ENCODE data around the gene CCDC184.
"Not testable (repeated sequence)": the region's sequence is repeated elsewhere in the genome, so short reads cannot be mapped to it uniquely, and the experiment has no call there.

The CCDC184 gene

DNA sequence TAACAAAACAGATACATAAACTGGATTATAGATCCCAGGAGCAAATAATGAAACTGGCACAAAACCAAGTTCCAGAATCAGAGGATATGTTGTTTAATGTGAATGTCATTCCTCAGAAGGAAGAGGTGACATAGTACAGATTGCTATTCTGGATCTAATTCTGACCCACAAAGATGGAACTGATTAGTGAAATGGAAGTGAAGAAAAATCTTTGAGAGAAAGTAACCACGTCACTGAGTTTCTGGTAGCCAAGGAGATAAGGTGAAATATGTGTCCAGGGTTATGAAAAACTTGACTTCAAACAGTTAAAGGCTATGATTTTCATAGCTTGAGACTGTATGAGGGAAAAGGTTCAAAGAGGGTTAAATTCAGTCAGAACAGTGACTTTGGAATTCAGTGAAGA is 11.4 kb downstream of the CCDC184 start:
- no peaks in the 10 kb centered on the region for H3K36me3 ChIP-seq (ENCODE audit: insufficient read depth, low read length)
- H3K4me1 ChIP-seq (ENCODE audit: control insufficient read depth, insufficient read depth, low read length), result peaks cover 9% of the 10 kb centered on the region
- no peaks in the 10 kb centered on the region for H3K9me3 ChIP-seq (replicated peaks; ENCODE audit: low read length)
- H3K9ac ChIP-seq (ENCODE audit: low read depth, low read length), result no peak overlapping the region
- H3K4me2 ChIP-seq (ENCODE audit: low read length), result no peak overlapping the region
- H3K4me3 ChIP-seq (ENCODE audit: low read length), result no peak overlapping the region
- H3K27me3 ChIP-seq (ENCODE audit: control insufficient read depth, insufficient read depth, low read length), result peaks cover 48% of the 10 kb centered on the region

DNA sequence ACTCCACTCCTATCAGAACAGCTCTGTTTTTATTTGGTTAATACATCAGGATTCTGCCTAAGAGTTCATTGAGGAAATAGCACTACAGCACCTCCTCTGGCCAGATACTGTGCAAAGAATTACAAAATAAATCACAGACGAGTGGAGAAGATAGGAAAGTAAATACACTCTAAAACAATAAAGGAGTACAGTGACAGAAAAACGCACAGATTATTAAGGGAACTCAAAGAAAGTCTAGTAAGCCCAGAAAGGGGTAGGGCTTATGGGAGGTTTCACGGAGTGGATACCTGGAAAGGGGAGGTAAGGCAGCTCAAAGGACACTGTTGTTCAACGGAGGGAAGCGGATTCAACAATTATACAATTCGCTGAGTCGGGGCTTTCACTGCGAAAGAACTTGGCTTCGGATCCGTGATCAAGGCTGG is 14.1 kb downstream of the CCDC184 start:
- no peaks in the 10 kb centered on the region for H3K9me3 ChIP-seq (replicated peaks; ENCODE audit: low read length)
- peak overlapping the region; percentile 94 for H3K4me2 ChIP-seq (ENCODE audit: low read length)
- peaks cover 23% of the 10 kb centered on the region for H3K27me3 ChIP-seq (ENCODE audit: control insufficient read depth, insufficient read depth, low read length)
- no peaks in the 10 kb centered on the region for H3K36me3 ChIP-seq (ENCODE audit: insufficient read depth, low read length)
- peaks cover 9% of the 10 kb centered on the region for H3K4me1 ChIP-seq (ENCODE audit: control insufficient read depth, insufficient read depth, low read length)
- H3K4me3 ChIP-seq (ENCODE audit: low read length), result peak overlapping the region; percentile 76
- peak overlapping the region; percentile 79 for H3K9ac ChIP-seq (ENCODE audit: low read depth, low read length)

DNA sequence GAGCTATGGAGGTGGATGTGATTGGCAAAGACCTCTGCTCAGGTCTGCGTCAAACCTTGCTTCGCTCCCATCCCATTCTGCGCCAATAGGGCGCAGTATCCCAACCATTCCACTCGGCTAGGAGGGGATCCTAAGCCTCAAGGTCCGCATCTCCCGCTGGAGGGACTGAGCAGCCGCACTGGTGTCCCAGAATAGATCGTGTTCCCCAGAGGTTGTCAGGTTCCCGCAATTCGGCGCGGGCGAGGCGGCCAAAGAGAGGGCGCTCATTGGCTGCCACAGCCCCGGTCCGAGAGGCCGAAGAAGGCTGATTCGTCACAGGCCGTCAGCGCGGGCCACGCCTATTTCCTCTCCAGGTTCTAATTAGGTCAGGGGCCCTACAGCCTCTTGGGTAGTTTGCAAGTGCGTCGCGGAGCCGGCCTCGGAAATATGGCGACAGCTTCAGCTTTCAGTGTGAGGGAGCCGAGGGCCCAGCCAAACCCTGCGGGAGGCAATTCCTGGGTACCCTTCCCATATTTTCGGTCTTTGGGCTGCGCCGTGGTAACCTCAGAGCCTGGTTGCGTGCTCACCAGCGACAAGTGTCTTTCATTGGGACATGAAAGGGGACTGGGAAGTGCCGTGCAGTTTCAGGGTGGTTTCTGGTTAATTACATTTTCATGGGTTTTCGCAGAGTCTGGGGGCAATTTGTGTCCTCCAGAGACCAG is 14.7 kb downstream of the CCDC184 start:
- peaks cover 21% of the 10 kb centered on the region for H3K27me3 ChIP-seq (ENCODE audit: control insufficient read depth, insufficient read depth, low read length)
- no peaks in the 10 kb centered on the region for H3K9me3 ChIP-seq (replicated peaks; ENCODE audit: low read length)
- peak overlapping the region; percentile 79 for H3K9ac ChIP-seq (ENCODE audit: low read depth, low read length)
- peak overlapping the region; percentile 94 for H3K4me2 ChIP-seq (ENCODE audit: low read length)
- no peaks in the 10 kb centered on the region for H3K36me3 ChIP-seq (ENCODE audit: insufficient read depth, low read length)
- H3K4me1 ChIP-seq (ENCODE audit: control insufficient read depth, insufficient read depth, low read length), result peaks cover 9% of the 10 kb centered on the region
- H3K4me3 ChIP-seq (ENCODE audit: low read length), result peak overlapping the region; percentile 76

DNA sequence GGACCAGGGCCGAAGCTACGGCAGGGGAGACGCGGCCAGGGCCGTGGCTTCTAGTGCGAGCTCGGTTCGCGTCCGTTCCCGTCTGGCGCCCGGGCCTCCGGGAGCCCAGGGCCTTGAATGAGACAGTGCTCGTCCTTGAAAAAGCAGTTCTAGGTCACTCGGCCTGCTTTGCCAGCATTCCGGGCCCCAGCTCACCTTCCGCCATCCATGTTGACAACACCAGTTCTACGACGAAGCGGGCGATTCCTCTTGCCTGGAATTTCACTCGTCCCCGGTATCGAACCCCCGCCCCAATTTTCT is 15.2 kb downstream of the CCDC184 start:
- H3K27me3 ChIP-seq (ENCODE audit: control insufficient read depth, insufficient read depth, low read length), result peaks cover 16% of the 10 kb centered on the region

DNA sequence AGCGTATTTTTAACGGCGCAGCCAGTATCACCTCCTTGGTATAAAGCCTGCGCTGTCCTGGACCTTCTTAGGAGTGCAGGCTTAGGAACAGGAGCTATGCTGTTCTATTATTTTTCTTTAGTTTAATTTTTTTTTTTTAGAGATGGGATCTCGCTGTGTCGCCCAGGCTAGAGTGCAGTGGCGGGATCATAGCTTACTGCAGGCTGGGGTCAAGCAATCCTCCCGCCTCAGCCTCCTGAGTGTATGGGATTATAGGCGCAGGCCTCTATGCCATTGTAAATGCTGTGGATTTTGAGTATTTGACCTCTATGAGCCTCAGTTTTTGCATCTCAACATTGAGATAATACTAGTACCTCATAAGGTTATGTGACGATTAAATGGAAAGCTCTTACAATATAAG is 15.5 kb downstream of the CCDC184 start:
- Histone ChIP-seq H3K4me3 (ENCODE audit: low read length) (peak overlapping the region; percentile 76), H3K4me1 (ENCODE audit: control insufficient read depth, insufficient read depth, low read length) (peaks cover 9% of the 10 kb centered on the region), H3K4me2 (ENCODE audit: low read length) (peak overlapping the region; percentile 94), H3K27me3 (ENCODE audit: control insufficient read depth, insufficient read depth, low read length) (peaks cover 13% of the 10 kb centered on the region), H3K9me3 (replicated peaks; ENCODE audit: low read length) (no peaks in the 10 kb centered on the region), H3K36me3 (ENCODE audit: insufficient read depth, low read length) (no peaks in the 10 kb centered on the region), H3K9ac (ENCODE audit: low read depth, low read length) (peak overlapping the region; percentile 79)

More for the DNA sequence above, 15.2 kb downstream of the CCDC184 start:
- peak overlapping the region; percentile 94 for H3K4me2 ChIP-seq (ENCODE audit: low read length)
- peak overlapping the region; percentile 76 for H3K4me3 ChIP-seq (ENCODE audit: low read length)
- H3K36me3 ChIP-seq (ENCODE audit: insufficient read depth, low read length), result no peaks in the 10 kb centered on the region
- peaks cover 9% of the 10 kb centered on the region for H3K4me1 ChIP-seq (ENCODE audit: control insufficient read depth, insufficient read depth, low read length)
- H3K9ac ChIP-seq (ENCODE audit: low read depth, low read length), result peak overlapping the region; percentile 79
- H3K9me3 ChIP-seq (replicated peaks; ENCODE audit: low read length), result no peaks in the 10 kb centered on the region

DNA sequence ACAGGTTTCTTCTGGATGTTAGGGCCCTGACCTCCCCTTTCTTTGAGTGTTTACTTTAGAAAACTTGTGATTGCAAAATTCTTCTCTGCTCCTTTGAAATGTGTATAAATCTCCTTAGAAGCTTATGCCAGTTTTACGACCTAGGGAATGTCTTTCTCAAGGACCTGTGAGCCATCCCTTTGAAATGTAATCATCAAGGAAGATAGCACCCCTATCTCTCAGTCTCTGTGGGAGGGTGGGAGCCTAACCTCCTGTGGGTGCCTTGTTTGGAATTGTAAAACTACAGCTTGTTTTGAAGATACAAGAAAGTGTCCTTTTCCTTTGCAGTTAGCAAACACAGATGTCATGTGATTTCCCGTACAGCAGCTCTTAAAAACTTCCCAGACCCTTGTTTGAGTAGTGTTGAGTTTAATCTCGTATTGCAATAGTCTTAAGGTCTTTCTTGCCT is 16.4 kb downstream of the CCDC184 start:
- H3K9ac ChIP-seq (ENCODE audit: low read depth, low read length), result no peak overlapping the region

DNA sequence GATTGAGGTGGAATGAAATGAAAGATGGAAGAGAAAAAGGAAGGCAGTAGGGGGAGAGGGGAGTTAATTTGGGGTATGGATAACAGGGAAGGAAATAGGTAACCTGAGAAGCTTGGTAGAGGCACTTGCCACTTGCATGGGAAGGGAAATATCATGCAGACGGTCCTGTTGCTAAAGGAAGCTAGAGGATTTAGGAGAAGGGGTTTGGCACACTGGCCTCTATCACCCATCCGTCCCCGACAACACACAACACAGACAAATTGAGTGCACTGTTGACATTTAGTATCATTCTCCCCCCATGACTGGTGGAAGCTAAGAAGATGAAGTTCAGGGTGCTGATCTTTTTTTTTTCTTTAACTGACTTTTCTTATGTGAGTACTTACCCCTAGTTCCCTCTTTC is 17.6 kb downstream of the CCDC184 start:
- Histone ChIP-seq H3K27me3 (ENCODE audit: control insufficient read depth, insufficient read depth, low read length) (no peaks in the 10 kb centered on the region), H3K4me3 (ENCODE audit: low read length) (no peak overlapping the region), H3K9ac (ENCODE audit: low read depth, low read length) (no peak overlapping the region), H3K4me2 (ENCODE audit: low read length) (no peak overlapping the region), H3K9me3 (replicated peaks; ENCODE audit: low read length) (no peaks in the 10 kb centered on the region), H3K36me3 (ENCODE audit: insufficient read depth, low read length) (no peaks in the 10 kb centered on the region), H3K4me1 (ENCODE audit: control insufficient read depth, insufficient read depth, low read length) (peaks cover 9% of the 10 kb centered on the region)

More for the DNA sequence above, 16.4 kb downstream of the CCDC184 start:
- H3K9me3 ChIP-seq (replicated peaks; ENCODE audit: low read length), result no peaks in the 10 kb centered on the region
- no peak overlapping the region for H3K4me3 ChIP-seq (ENCODE audit: low read length)
- peaks cover 9% of the 10 kb centered on the region for H3K4me1 ChIP-seq (ENCODE audit: control insufficient read depth, insufficient read depth, low read length)
- H3K4me2 ChIP-seq (ENCODE audit: low read length), result no peak overlapping the region
- no peaks in the 10 kb centered on the region for H3K36me3 ChIP-seq (ENCODE audit: insufficient read depth, low read length)
- H3K27me3 ChIP-seq (ENCODE audit: control insufficient read depth, insufficient read depth, low read length), result peaks cover 5% of the 10 kb centered on the region

DNA sequence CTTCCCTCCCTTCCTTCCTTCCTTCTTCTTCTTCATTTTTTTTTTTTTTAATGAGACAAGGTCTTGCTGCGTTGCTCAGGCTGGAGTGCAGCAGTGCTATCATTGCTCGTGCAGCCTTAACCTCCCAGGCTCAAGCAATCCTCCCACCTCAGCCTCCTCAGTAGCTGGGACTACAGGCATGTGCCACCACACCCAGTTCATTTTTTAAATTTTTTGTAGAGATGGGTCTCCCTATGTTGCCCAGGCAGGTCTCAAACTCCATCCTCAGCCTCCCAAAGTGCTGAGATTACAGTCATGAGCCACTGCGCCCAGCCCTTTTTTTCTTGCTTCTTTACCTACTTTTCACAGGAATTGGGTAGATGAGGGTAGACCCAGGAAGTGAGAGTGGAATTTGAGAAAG is 18.1 kb downstream of the CCDC184 start:
- Histone ChIP-seq H3K9me3 (replicated peaks; ENCODE audit: low read length) (no peaks in the 10 kb centered on the region), H3K9ac (ENCODE audit: low read depth, low read length) (no peak overlapping the region), H3K4me1 (ENCODE audit: control insufficient read depth, insufficient read depth, low read length) (peaks cover 9% of the 10 kb centered on the region), H3K4me2 (ENCODE audit: low read length) (no peak overlapping the region), H3K4me3 (ENCODE audit: low read length) (no peak overlapping the region), H3K27me3 (ENCODE audit: control insufficient read depth, insufficient read depth, low read length) (no peaks in the 10 kb centered on the region), H3K36me3 (ENCODE audit: insufficient read depth, low read length) (no peaks in the 10 kb centered on the region)

DNA sequence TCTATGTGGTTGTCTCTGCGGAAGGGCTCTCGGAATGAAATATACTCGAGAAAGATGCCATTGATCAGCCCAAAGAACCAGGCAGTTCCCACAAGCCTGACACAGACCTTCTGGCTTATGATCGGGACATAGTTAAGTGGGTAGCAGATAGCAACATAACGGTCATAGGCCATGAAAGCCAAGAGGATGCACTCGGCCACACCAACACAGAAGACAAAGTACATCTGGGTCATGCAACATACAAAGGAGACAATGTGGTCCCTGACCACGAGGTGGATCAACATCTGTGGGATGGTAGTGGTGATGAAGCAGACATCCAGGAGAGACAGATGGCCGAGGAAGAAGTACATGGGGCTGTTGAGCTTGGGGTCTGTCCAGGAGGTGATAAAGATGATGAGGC is 19.3 kb downstream of the CCDC184 start:
- peaks cover 3% of the 10 kb centered on the region for H3K4me1 ChIP-seq (ENCODE audit: control insufficient read depth, insufficient read depth, low read length)
- H3K9me3 ChIP-seq (replicated peaks; ENCODE audit: low read length), result no peaks in the 10 kb centered on the region
- no peaks in the 10 kb centered on the region for H3K27me3 ChIP-seq (ENCODE audit: control insufficient read depth, insufficient read depth, low read length)
- no peaks in the 10 kb centered on the region for H3K36me3 ChIP-seq (ENCODE audit: insufficient read depth, low read length)
- no peak overlapping the region for H3K4me2 ChIP-seq (ENCODE audit: low read length)
- no peak overlapping the region for H3K9ac ChIP-seq (ENCODE audit: low read depth, low read length)
- no peak overlapping the region for H3K4me3 ChIP-seq (ENCODE audit: low read length)

DNA sequence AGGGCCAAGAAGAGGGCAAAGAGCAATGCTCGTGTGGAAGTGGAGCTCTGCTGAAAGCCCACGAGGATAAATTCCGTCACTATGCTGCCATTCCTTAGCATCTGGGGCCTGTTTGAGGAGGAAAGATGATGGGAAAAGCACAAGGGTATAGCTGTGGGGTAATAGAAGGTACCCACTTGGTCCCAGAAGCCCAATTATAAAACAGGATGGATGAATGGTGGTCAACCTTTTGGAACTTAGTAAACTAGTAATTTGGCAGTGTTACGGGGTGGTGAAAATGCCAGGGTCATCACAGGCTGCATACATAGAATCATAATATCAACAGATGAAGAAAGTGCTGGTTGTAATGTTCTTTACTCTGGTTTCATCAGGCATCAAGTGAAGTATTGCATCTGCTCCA is 19.7 kb downstream of the CCDC184 start, which contains the start of gene OR10AD1:
Gene OR10AD1 (minus strand): TSS at position 101 of the 400 bp plus-strand sequence. CDS start 0 bp downstream, at position 101.
- Histone ChIP-seq H3K9me3 (replicated peaks; ENCODE audit: low read length) (no peaks in the 10 kb centered on the region), H3K4me1 (ENCODE audit: control insufficient read depth, insufficient read depth, low read length) (no peaks in the 10 kb centered on the region), H3K4me3 (ENCODE audit: low read length) (no peak within 1 kb of the TSS), H3K9ac (ENCODE audit: low read depth, low read length) (no peak within 1 kb of the TSS), H3K36me3 (ENCODE audit: insufficient read depth, low read length) (no peaks in the 10 kb centered on the region), H3K4me2 (ENCODE audit: low read length) (no peak within 1 kb of the TSS), H3K27me3 (ENCODE audit: control insufficient read depth, insufficient read depth, low read length) (no peaks in the 10 kb centered on the region)

DNA sequence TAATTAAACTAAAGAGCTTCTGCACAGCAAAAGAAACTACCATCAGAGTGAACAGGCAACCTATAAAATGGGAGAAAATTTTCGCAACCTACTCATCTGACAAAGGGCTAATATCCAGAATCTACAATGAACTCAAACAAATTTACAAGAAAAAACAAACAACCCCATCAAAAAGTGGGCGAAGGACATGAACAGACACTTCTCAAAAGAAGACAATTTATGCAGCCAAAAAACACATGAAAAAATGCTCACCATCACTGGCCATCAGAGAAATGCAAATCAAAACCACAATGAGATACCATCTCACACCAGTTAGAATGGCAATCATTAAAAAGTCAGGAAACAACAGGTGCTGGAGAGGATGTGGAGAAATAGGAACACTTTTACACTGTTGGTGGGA is 26.1 kb downstream of the CCDC184 start:
- not testable (repeated sequence) for H3K4me3 ChIP-seq (ENCODE audit: low read length); H3K4me2 ChIP-seq (ENCODE audit: low read length); H3K9me3 ChIP-seq (replicated peaks; ENCODE audit: low read length); H3K9ac ChIP-seq (ENCODE audit: low read depth, low read length); H3K4me1 ChIP-seq (ENCODE audit: control insufficient read depth, insufficient read depth, low read length); H3K36me3 ChIP-seq (ENCODE audit: insufficient read depth, low read length)
- peaks cover 26% of the 10 kb centered on the region for H3K27me3 ChIP-seq (ENCODE audit: control insufficient read depth, insufficient read depth, low read length)

DNA sequence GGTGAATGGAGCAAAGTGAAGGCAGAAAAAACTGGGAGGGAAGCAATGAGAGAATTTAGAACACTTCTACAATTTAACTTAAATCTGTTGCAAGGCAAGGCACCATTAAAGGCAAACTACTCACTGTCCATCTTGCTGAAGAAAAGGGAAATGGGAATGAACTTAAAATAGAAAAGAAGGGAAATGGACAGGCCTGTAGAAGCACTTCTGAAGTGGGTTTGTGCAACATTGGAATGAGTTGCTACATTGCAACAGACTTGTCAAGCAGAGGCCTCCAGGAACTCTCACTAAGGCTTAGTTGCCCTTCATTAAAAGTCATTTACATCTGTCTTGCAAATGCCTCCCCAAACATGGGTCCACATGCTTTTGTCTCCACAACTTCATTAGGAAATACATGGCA is 33.3 kb downstream of the CCDC184 start:
- no peaks in the 10 kb centered on the region for H3K36me3 ChIP-seq (ENCODE audit: insufficient read depth, low read length)
- no peak overlapping the region for H3K9ac ChIP-seq (ENCODE audit: low read depth, low read length)
- no peaks in the 10 kb centered on the region for H3K9me3 ChIP-seq (replicated peaks; ENCODE audit: low read length)
- H3K27me3 ChIP-seq (ENCODE audit: control insufficient read depth, insufficient read depth, low read length), result peaks cover 60% of the 10 kb centered on the region
- no peak overlapping the region for H3K4me3 ChIP-seq (ENCODE audit: low read length)
- H3K4me2 ChIP-seq (ENCODE audit: low read length), result no peak overlapping the region
- H3K4me1 ChIP-seq (ENCODE audit: control insufficient read depth, insufficient read depth, low read length), result no peaks in the 10 kb centered on the region
